Astrocyte (in vitro differentiated cells and primary cell): ENCODE results near the gene DLX6. TPM values are rescaled to one million over a fixed set of nuclear protein-coding genes. Genes with fewer than 3 reads are reported as not detected.

Experiments used
- DNase-seq: peaks from one replicate; pipeline ENCODE4 v3.0.0-alpha.2; 2010; ENCODE audit warnings: low read depth
- FAIRE-seq: peaks from 2 replicates; lab custom pipeline; 2011; peaks lifted over from hg19 to GRCh38; lab: Jason Lieb, UNC
- H2AFZ ChIP-seq: 2 replicates; pipeline ENCODE4 v1.6.0; 2012; ENCODE audit warnings: low read depth, low read length, inconsistent platforms
- H3K27ac ChIP-seq: 2 replicates; pipeline ENCODE4 v1.5.1; 2011; ENCODE audit warnings: low read depth, low read length, inconsistent platforms
- H3K27me3 ChIP-seq: 2 replicates; pipeline ENCODE4 v1.6.0; 2011; ENCODE audit warnings: low read length, inconsistent platforms; ENCODE audit not compliant: insufficient read depth
- H3K36me3 ChIP-seq: 2 replicates; pipeline ENCODE4 v1.5.1; 2011; ENCODE audit warnings: low read length, inconsistent platforms; ENCODE audit not compliant: insufficient read depth
- H3K4me1 ChIP-seq: 2 replicates; pipeline ENCODE4 v1.5.1; 2011; ENCODE audit warnings: low read length, inconsistent platforms; ENCODE audit not compliant: insufficient read depth
- H3K4me2 ChIP-seq: 2 replicates; pipeline ENCODE4 v1.6.0; 2012; ENCODE audit warnings: low read length, inconsistent platforms
- H3K4me3 ChIP-seq: 2 replicates; pipeline ENCODE4 v1.5.1; 2011; ENCODE audit warnings: low read depth, mild to moderate bottlenecking, low read length, inconsistent platforms; ENCODE audit not compliant: insufficient read depth
- H3K79me2 ChIP-seq: 2 replicates; pipeline ENCODE4 v1.6.0; 2012; ENCODE audit warnings: mild to moderate bottlenecking, low read length, inconsistent platforms; ENCODE audit not compliant: insufficient read depth
- H3K9ac ChIP-seq: 2 replicates; pipeline ENCODE4 v1.6.0; 2012; ENCODE audit warnings: mild to moderate bottlenecking, low read length, inconsistent platforms
- H3K9me3 ChIP-seq: 2 replicates; pipeline ENCODE4 v1.5.1; 2012; ENCODE audit warnings: low read depth, mild to moderate bottlenecking, low read length, inconsistent platforms; ENCODE audit not compliant: insufficient read depth
- H4K20me1 ChIP-seq: 2 replicates; pipeline ENCODE4 v1.6.0; 2012; ENCODE audit warnings: low read length, inconsistent platforms; ENCODE audit not compliant: insufficient read depth
- H3K27ac Mint-ChIP-seq: one replicate; pipeline ENCODE4 v1.8.0; 2021; ENCODE audit warnings: mild to moderate bottlenecking, mixed read lengths; ENCODE audit not compliant: unreplicated experiment
- H3K27me3 Mint-ChIP-seq: one replicate; pipeline ENCODE4 v1.8.0; 2021; ENCODE audit warnings: low read depth, mixed read lengths; ENCODE audit not compliant: unreplicated experiment
- H3K36me3 Mint-ChIP-seq: one replicate; pipeline ENCODE4 v1.8.0; 2021; ENCODE audit warnings: low read depth, mixed read lengths; ENCODE audit not compliant: unreplicated experiment
- H3K4me1 Mint-ChIP-seq: one replicate; pipeline ENCODE4 v1.8.0; 2021; ENCODE audit warnings: low read depth, mixed read lengths; ENCODE audit not compliant: unreplicated experiment
- H3K4me3 Mint-ChIP-seq: one replicate; pipeline ENCODE4 v1.8.0; 2021; ENCODE audit warnings: mild to moderate bottlenecking, moderate library complexity, mixed read lengths; ENCODE audit not compliant: unreplicated experiment
- H3K9me3 Mint-ChIP-seq: one replicate; pipeline ENCODE4 v1.8.0; 2021; ENCODE audit warnings: mild to moderate bottlenecking, mixed read lengths; ENCODE audit not compliant: unreplicated experiment
- CTCF ChIP-seq: IDR thresholded peaks from 2 replicates; pipeline ENCODE4 v1.5.1; 2011; ENCODE audit warnings: low read depth, mild to moderate bottlenecking, inconsistent platforms, low read length, moderate library complexity; ENCODE audit not compliant: insufficient read depth
- EZH2 ChIP-seq: IDR thresholded peaks from 2 replicates; pipeline ENCODE4 v1.6.1; 2012; ENCODE audit warnings: mild to moderate bottlenecking, low read length, inconsistent platforms; ENCODE audit not compliant: insufficient read depth
- total RNA-seq: library from RNA; stranded (reverse); gene quantifications from 2 replicates; pipeline ENCODE4 v1.2.1, GENCODE V29; 2021

DLX6 gene
- total RNA-seq, 1 donor from 2014 or later, result 0.25 TPM

GRCh38 chr7:97002555-97003261, 2.6 kb upstream of the DLX6 start:
- H3K36me3 ChIP-seq, result no peaks in the 10 kb centered on the region
- no peak overlapping the region for H3K4me2 ChIP-seq
- no peak overlapping the region for H3K4me3 ChIP-seq
- peaks cover 89% of the 10 kb centered on the region for H3K27me3 ChIP-seq
- peaks cover 1% of the 10 kb centered on the region for H3K4me1 Mint-ChIP-seq
- FAIRE-seq, result no peak
- H3K9ac ChIP-seq, result no peak overlapping the region
- peaks cover 23% of the 10 kb centered on the region for H3K9me3 Mint-ChIP-seq
- peaks cover 2% of the 10 kb centered on the region for H3K36me3 Mint-ChIP-seq
- H3K79me2 ChIP-seq, result no peaks in the 10 kb centered on the region
- no peak for DNase-seq
- no peak overlapping the region for H3K4me3 Mint-ChIP-seq
- TF ChIP-seq EZH2, result peak; percentile 65
- no peak for TF ChIP-seq CTCF
- peaks cover 89% of the 10 kb centered on the region for H3K27me3 Mint-ChIP-seq
- H3K9me3 ChIP-seq, result peaks cover 13% of the 10 kb centered on the region
- no peak overlapping the region for H3K27ac Mint-ChIP-seq
- no peaks in the 10 kb centered on the region for H3K4me1 ChIP-seq
- no peak overlapping the region for H3K27ac ChIP-seq
- H2AFZ ChIP-seq, result no peak overlapping the region
- no peaks in the 10 kb centered on the region for H4K20me1 ChIP-seq

GRCh38 chr7:97003262-97004246, 1.8 kb upstream of the DLX6 start:
- H3K27ac Mint-ChIP-seq, result peak overlapping the region; percentile 18
- peaks cover 13% of the 10 kb centered on the region for H3K9me3 ChIP-seq
- H3K4me1 Mint-ChIP-seq, result no peaks in the 10 kb centered on the region
- peaks cover 2% of the 10 kb centered on the region for H3K36me3 Mint-ChIP-seq
- H3K27me3 Mint-ChIP-seq, result peaks cover 89% of the 10 kb centered on the region
- H4K20me1 ChIP-seq, result no peaks in the 10 kb centered on the region
- H3K4me1 ChIP-seq, result no peaks in the 10 kb centered on the region
- DNase-seq (no peak), FAIRE-seq (no peak)
- peaks cover 21% of the 10 kb centered on the region for H3K9me3 Mint-ChIP-seq
- H3K4me3 ChIP-seq, result no peak overlapping the region
- no peaks in the 10 kb centered on the region for H3K36me3 ChIP-seq
- H2AFZ ChIP-seq, result no peak overlapping the region
- no peak for TF ChIP-seq CTCF
- TF ChIP-seq EZH2, result peak; percentile 25
- H3K4me2 ChIP-seq, result no peak overlapping the region
- H3K9ac ChIP-seq, result no peak overlapping the region
- H3K27me3 ChIP-seq, result peaks cover 89% of the 10 kb centered on the region
- no peaks in the 10 kb centered on the region for H3K79me2 ChIP-seq
- H3K4me3 Mint-ChIP-seq, result no peak overlapping the region
- no peak overlapping the region for H3K27ac ChIP-seq
